Peyer's patch (tissue), 4 donors: Measurements from ENCODE around the gene FAM200B.

Experiments
- CTCF ChIP-seq, 6 experiments: fragments of 450-650 bp in 4 of 6; fragments of 200-600 bp in 2 of 6; sonication (generic) in 1 of 6; IDR thresholded peaks; one replicate each; pipeline ENCODE4 v1.5.1; 2017 to 2019; ENCODE audit warnings: antibody characterized with exemption in 6 of 6, mild to moderate bottlenecking in 3 of 6, moderate library complexity in 1 of 6
- POLR2A ChIP-seq, 2 donors: fragments of 450-650 bp; IDR thresholded peaks; one replicate each; pipeline ENCODE4 v1.5.1; 2017; ENCODE audit warnings: antibody characterized with exemption in 2 of 2, mild to moderate bottlenecking in 2 of 2, moderate library complexity in 2 of 2

GRCh38 chr4:15718959-15719358, 37.3 kb downstream of the FAM200B start:
- TF ChIP-seq CTCF (IDR thresholded peaks at IDR 0.05) = no peak
- TF ChIP-seq POLR2A (IDR thresholded peaks at IDR 0.05) = no peak
